DND-41 (cell line): ENCODE results near the gene PCDH1.

Experiments used
- CTCF ChIP-seq: IDR thresholded peaks from 2 replicates; pipeline ENCODE4 v1.5.1; 2012; ENCODE audit warnings: borderline replicate concordance, low read length, moderate library complexity, mild to moderate bottlenecking; ENCODE audit not compliant: poor library complexity, severe bottlenecking; ENCODE audit errors: extremely low read depth
- EZH2 ChIP-seq: IDR thresholded peaks from 3 replicates; pipeline ENCODE4 v1.6.1; 2012; ENCODE audit warnings: borderline replicate concordance, low read depth, mild to moderate bottlenecking, moderate library complexity, low read length, inconsistent platforms; ENCODE audit not compliant: severe bottlenecking

GRCh38 chr5:141815051-141815795 is 63.0 kb downstream of the PCDH1 start:
- no peak for TF ChIP-seq CTCF
- no peak for TF ChIP-seq EZH2
